NCI-H526 treated with DMSO at 0.1 percent for 48 hours (cell line): ENCODE results near the gene ATP2B1.

Experiments used
- DNase-seq: peaks from one replicate; lab custom pipeline; 2025; lab: John Stamatoyannopoulos, UW

The ATP2B1 gene

DNA sequence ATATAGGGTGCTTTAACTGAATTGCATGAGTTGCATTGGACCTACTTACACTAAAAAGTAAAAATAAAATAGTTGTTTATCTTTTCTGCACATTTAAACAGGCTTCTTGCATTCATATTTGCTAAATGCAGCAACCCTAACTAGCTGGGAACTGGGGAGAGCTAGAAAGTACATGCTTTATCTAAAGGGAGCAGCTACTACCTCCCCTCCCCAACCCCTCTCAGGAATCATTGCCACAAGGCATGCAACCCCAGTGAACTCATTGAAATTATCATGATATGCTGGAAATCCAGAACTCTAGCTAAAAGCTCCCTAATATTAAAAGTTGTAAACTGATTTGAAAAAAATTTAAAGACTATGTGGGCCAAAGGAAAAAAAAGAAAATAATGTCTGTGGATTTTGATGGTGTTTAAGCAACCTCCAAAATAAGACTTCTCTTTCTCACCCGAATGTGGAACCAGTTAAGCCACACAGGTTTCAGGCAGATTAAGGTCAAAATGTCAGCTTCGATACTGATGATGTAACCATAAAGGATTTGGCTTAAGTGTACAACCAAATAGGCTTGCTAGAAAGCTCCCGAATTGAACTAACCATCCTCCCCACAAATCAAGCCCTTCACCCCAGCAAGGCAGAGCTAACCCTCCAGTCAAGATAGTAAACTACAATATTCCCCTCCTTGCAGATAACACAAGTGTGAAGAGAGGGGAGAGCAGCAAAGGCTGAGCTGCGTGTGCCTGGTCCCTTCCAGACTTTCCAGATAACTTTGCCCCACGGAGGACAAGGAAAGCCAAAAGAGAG lies 169.0 kb downstream of the ATP2B1 start:
- DNase-seq: no peak

DNA sequence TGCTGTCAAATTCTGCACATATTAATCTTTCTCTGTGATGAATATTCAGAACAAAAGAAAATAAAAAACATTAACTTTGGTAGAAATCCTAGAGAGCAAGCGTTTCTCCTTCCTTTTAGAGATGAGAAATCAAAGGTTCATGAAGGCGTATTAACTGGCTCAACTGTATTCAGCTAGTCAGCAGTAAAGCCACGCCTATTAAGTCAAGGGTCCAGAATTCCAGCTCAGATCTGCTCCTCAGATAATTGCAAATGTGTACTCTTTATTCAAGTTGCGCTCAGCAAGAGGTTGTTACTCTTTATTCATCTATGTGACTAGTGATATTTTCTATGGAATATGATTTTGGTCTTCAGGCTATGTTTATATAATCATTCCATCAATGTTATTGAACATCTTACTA lies 169.7 kb downstream of the ATP2B1 start:
- DNase-seq: no peak
